Peyer's patch (tissue), 4 donors: Measurements from ENCODE around the gene PIGM.

Source experiments
- CTCF ChIP-seq, 6 experiments: fragments of 450-650 bp in 4 of 6; fragments of 200-600 bp in 2 of 6; sonication (generic) in 1 of 6; IDR thresholded peaks; one replicate each; pipeline ENCODE4 v1.5.1; 2017 to 2019; ENCODE audit warnings: antibody characterized with exemption in 6 of 6, mild to moderate bottlenecking in 3 of 6, moderate library complexity in 1 of 6
- POLR2A ChIP-seq, 2 donors: fragments of 450-650 bp; IDR thresholded peaks; one replicate each; pipeline ENCODE4 v1.5.1; 2017; ENCODE audit warnings: antibody characterized with exemption in 2 of 2, mild to moderate bottlenecking in 2 of 2, moderate library complexity in 2 of 2

- TF ChIP-seq CTCF (IDR thresholded peaks at IDR 0.05) (no peak), POLR2A (IDR thresholded peaks at IDR 0.05) (no peak)
Observed at GRCh38 chr1:160024195-160024905, 7.4 kb downstream of the PIGM start.
